Hippocampal formation (tissue), 2 donors: ENCODE measurements around the gene GALNT2.

ENCODE experiments used
- DNase-seq, 2 donors: peaks; one replicate each; lab custom pipeline; 2025; lab: John Stamatoyannopoulos, UW

The GALNT2 gene

DNA sequence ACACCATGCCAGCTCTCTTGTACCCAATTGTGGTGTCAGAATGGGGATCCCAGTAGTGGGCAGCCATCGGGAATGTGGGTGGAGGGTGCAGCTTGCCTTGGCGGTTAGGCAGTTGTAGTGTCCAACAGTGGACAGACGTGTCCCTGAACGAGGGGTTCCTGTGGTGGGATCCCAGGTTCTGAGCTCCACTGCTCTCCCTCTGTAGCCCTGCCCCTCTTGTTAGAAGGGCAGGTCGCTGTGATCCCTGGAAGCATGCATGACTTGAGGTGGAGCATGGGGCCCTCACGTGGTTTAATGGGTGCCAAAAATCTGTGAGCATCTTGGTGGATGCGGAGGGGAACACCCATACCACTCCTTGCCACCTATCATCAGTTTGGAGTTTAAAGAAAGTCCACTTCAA is 4.3 kb downstream of the GALNT2 start:
- DNase-seq = no peak

DNA sequence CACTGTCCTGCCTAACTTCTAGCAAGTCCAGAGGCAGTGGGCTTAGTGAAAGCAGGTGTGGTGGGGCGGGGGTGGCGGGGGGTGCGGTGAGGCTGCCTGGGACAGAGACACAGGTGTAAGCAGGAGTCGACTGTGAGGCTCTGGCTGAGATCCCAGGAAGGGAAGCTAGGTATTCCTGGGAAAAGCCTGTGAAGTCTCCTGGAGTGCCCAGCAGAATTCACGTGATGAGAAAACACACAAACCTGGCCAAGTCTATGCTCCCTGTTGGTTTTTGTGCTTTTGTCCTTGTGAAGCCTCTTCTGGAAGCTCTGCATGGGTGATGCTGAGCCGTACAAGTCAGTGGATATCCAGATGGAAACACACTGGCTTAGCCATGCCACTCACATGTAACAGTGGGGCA is 5.3 kb downstream of the GALNT2 start:
- no peak for DNase-seq

DNA sequence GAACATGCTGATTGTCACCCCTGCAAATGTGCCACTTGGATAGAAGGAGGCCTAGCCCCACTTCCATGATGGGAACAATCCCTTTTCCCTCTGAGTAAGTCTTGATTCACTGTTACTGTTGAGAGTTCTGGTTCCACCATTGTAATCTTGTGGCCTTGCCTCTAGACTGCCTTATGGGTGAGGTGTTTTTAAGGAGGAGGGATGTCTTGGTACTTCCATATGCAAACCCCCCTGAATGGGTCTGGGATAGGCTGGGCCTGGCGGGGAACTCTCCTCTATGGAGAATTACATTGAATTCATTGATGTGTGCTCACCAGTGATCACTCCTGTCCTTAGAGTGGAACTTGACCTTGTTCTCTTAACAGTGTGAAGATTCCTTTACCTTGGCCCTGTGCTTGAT is 5.8 kb downstream of the GALNT2 start:
- DNase-seq = no peak

DNA sequence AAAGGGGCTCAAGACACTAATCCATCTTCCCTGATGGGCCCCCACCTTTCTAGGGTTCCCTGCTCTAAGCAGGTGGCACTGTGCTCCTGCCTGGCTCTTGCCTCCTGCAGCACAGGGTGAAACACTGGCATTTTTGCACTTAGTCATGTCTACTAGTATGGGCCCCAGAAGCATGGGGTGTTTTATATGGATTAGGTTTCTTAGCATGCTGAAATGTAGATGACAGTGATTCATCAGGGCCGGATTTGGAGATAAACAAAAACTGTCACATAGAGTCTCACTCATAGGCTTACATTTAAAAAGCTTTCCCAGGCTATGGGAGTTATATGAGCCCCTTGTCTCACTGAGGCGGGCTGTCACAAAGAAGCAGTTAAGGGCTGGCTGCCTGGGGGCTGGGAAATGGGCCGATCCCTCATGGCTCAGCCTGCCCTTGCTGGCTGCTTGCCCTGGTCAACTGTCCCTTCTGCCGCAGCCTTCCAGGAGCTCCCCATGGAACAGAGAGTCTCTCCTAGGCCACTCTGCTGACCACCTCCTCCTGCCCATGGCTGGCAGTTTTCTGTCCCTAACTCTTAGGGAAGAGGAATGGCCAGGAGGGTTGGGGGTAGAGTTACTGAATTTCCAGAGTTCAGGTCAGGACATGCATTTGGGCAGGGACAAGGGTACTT is 6.5 kb downstream of the GALNT2 start:
- DNase-seq = peak in 1 of 2 donors; percentile 42

- no peak for DNase-seq
These were observed 7.2 kb downstream of the GALNT2 start for GRCh38 chr1:230074270-230074669.

DNA sequence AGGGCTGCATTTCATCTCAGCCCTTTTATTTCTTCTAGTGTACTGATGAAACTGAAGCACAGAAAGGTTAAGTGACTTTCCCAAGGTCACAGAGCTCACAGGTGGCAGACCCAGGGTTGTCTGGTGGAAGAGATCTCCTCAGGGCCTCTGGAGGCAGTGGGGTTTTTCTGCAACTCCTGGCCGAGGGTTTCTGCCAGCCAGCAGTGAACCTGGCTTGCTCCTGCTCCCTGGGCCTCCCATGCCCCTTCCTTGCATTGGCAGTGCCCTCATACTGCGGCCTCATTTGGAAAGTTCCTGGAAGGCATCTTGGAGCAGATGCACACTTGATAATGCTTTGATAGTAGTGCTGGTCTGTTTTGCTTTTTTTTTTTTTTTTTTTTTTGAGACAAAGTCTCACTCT is 7.7 kb downstream of the GALNT2 start:
- no peak for DNase-seq

GRCh38 chr1:230076121-230076520 is 9.1 kb downstream of the GALNT2 start:
- DNase-seq = no peak

DNA sequence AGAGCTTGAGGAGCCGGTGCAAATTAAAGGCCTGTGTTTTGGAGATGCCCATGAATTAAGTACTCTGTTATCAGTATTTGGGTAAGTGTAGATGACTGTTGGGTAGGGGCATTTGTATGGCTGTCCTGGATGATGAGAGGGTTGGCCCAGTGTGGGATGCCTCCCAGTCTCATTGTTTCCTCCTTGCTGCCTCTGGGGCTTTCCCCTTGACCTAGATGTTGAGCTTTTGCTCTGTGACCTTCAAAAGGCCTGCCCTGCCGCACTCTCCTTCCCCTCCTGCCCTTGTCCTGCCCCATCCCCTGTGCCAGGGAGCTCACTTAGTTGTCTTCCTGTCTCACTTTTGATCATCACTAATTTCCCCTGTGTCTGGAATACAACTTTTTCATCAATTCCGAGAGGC is 10.0 kb downstream of the GALNT2 start:
- DNase-seq = no peak

DNA sequence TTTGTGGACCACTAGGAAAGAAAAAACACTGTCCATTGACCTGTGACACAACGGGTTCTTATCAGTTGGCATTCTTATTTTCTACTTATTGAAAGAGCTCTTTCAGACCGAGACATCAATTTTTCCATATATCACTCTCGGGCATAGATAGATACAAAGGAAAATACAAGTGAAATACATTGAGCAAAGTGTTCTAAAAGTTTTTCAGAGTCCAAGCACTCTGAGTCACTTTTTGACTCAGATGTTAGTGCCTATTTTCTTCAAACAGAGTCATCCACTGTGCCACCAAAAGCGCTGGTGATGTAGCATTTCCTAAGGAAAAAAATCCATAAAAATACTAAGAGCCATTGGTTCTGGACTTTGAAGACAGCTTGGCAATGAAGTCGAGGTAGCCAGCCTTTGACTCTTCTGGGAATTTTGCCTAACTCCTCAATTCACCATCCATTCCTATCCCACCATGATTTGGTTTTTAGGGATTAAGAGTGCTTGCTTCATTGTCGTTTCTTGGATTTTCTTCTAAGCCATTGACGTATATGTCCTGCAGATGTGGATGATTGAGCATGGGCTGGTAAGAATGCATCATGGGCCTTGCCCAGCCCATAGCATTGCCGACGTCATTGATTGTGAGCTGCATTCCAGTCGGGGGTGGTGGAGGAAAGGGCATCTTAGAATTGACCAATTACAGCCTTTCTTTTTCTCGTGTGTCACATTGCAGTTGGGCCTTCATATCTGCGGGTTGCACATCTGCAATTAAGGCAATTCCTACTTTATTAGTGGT is 10.6 kb downstream of the GALNT2 start:
- DNase-seq = no peak

- DNase-seq = no peak
These were observed 12.4 kb downstream of the GALNT2 start for GRCh38 chr1:230079199-230080024.

GRCh38 chr1:230080822-230081221 is 13.8 kb downstream of the GALNT2 start:
- no peak for DNase-seq

DNA sequence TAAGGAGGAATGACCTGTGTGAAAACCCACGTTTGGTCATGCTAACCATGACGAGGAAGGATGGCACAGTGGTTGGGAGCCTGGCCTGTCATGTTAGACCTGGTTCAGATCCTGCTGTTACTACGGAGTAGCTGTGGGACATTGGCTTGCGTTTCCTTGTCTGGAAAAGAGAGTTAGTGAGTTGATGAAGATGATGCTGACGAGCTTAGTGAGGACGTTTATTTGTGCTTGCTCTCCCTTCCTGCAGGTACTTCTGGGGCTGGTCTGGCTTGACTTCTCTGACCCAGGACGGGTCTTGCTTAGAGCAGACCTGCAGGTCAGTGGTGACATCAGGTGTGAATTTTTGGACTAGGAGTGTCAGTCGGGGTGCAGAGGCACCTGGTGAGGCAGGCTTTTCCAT is 14.7 kb downstream of the GALNT2 start:
- no peak for DNase-seq

GRCh38 chr1:230082211-230082610 is 15.2 kb downstream of the GALNT2 start:
- DNase-seq = no peak

- no peak for DNase-seq
These were observed 16.0 kb downstream of the GALNT2 start for GRCh38 chr1:230083053-230083452.

GRCh38 chr1:230083746-230084407 is 16.8 kb downstream of the GALNT2 start:
- DNase-seq = no peak

DNA sequence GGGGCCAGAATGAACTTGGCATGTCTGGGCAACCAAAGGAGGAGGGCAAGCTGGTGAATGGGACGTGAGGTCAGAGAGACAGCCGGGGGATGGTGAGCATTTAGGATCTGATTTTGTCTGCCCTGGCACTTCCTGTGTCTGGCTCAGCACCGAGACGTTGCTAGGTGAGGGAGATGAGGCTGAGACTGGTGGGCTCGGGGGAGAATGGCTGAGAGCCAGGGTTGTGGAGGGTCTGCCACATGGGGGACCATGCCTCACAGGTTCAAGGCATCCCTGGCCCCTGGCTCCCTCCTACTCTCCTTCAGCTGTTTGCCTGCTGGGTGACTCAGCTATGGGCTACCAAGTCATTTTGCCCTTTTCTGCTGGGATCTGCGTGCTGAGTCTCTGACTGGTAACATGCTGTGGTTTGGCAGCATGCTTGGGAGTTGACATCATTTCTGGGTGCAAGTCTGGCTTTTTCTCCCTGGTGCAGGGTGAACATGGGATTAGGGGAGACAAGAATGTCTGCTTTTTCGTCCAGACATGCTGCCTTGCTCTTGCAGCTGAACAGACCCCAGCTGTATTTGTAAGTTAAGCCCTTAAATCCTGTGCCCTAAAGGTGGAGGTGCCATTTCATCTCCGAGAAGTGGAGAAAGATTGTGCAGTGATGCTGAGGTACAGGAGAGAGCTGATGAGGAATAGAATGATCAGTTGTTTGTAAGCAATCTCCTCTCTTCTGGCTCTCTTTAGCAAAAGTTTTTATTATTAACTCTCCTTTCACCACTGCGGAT is 17.6 kb downstream of the GALNT2 start:
- no peak for DNase-seq

DNA sequence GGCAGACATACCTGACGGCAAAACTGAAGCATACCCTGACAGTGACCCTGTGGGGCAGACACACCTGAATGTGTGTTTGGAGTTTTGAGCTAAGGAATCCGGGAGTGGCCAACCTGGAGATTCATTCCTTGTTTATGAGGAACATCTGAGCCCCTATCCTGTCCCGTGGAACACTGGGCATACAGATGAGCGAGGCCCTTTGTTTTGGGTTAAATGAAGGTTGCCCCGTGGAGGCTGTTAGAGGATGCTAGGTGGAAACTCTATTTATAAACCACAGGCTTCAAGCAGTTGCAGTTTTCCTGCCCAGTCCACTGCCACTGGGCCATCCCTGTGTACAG is 18.1 kb downstream of the GALNT2 start:
- DNase-seq = no peak

DNA sequence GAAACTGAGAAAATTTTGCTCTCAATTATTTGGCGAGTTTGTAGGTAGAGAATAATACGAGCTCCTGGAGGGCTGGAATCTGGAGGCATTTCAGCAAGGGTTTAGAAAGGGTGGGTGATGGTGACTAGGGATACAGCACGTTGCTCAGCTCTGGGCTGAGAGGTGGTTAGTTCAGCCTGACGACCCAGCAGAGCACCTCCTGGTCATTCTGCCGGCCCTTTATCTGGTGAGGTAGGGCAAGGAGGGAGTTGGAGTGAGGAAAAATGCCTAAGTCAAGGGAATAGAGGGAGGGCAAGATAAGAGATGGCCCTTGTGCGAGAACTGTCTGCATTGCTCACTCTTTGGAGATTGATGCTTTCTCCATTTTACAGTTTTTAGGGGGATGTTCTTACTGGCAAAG is 19.1 kb downstream of the GALNT2 start:
- DNase-seq = no peak

- no peak for DNase-seq
These were observed 20.1 kb downstream of the GALNT2 start for GRCh38 chr1:230087028-230087716.

DNA sequence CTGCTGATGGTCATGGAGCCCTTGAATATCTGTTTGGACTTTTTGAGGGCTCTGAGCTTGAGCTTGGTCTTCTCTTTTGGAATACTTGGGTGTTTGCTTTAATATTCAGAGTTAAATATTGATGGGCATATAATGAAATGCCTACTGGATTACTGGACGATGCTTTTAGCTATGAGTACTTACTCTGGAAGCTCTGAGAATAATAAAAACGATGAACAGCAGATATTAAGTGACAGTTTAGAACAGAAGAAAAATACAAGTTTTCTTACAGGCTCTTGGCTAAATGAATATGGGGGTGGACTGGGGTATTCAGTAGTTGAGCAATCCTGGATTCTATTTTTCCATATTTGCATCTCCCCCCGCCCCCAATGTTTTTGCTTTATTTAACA is 20.7 kb downstream of the GALNT2 start:
- DNase-seq = no peak

DNA sequence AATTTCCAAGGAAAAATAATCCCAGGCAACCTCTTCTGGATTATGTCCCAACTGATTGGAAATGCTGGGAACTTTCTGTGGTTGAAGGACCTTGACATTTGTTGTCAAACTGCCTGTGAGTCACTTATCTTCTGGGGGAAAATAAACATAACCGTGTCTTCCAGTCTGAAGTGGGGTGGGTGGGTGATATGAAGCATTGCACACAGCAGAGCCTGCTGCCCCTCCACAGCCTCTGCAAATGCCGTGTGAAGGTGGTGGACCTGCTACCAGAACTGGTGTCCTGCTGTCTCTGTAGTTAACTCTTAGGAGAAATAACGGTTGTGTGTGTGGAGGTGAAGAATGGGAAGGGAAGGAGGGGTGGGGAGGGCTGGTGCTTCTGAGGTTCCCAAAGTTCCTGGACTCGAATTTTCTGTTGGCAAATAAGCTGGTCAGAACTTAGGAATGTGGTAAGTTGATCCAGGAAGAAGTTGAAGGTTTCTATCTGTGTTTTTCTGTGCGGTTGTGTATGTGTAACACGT is 23.2 kb downstream of the GALNT2 start:
- DNase-seq = no peak
